Rectal smooth muscle tissue (tissue), 1 donor: ENCODE data around the gene NCOA1.

Source experiments
- H3K27ac ChIP-seq: one replicate; pipeline ENCODE4 v1.7.0; 2013; ENCODE audit warnings: low read depth, low read length, inconsistent platforms
- H3K27me3 ChIP-seq: one replicate; pipeline ENCODE4 v1.7.0; 2013; ENCODE audit warnings: low read length; ENCODE audit not compliant: control insufficient read depth, insufficient read depth
- H3K36me3 ChIP-seq: one replicate; pipeline ENCODE4 v1.7.0; 2013; ENCODE audit warnings: low read length; ENCODE audit not compliant: control insufficient read depth, insufficient read depth
- H3K4me1 ChIP-seq: one replicate; pipeline ENCODE4 v1.7.0; 2013; ENCODE audit warnings: low read length; ENCODE audit not compliant: control insufficient read depth, insufficient read depth
- H3K4me3 ChIP-seq: one replicate; pipeline ENCODE4 v1.7.0; 2013; ENCODE audit warnings: low read length
- H3K9ac ChIP-seq: one replicate; pipeline ENCODE4 v1.7.0; 2013; ENCODE audit warnings: low read length

The NCOA1 gene

GRCh38 chr2:24616616-24617015, 125.6 kb downstream of the NCOA1 start:
- no peak overlapping the region for H3K27ac ChIP-seq
- no peaks in the 10 kb centered on the region for H3K27me3 ChIP-seq
- H3K4me3 ChIP-seq, result no peak overlapping the region
- no peak overlapping the region for H3K9ac ChIP-seq
- no peaks in the 10 kb centered on the region for H3K4me1 ChIP-seq
- H3K36me3 ChIP-seq, result no peaks in the 10 kb centered on the region

GRCh38 chr2:24617424-24617823, 126.4 kb downstream of the NCOA1 start:
- Histone ChIP-seq H3K4me1 (no peaks in the 10 kb centered on the region), H3K9ac (no peak overlapping the region), H3K4me3 (no peak overlapping the region), H3K27ac (no peak overlapping the region), H3K27me3 (no peaks in the 10 kb centered on the region), H3K36me3 (no peaks in the 10 kb centered on the region)

GRCh38 chr2:24618144-24618543, 127.1 kb downstream of the NCOA1 start:
- no peak overlapping the region for H3K9ac ChIP-seq
- no peaks in the 10 kb centered on the region for H3K4me1 ChIP-seq
- H3K27ac ChIP-seq, result no peak overlapping the region
- no peaks in the 10 kb centered on the region for H3K27me3 ChIP-seq
- H3K36me3 ChIP-seq, result no peaks in the 10 kb centered on the region
- H3K4me3 ChIP-seq, result no peak overlapping the region

- H3K27ac ChIP-seq, result no peak overlapping the region
- H3K4me1 ChIP-seq, result no peaks in the 10 kb centered on the region
Observed at GRCh38 chr2:24618680-24619079, 127.6 kb downstream of the NCOA1 start.

GRCh38 chr2:24620936-24621335, 129.9 kb downstream of the NCOA1 start:
- Histone ChIP-seq H3K9ac (no peak overlapping the region), H3K36me3 (no peaks in the 10 kb centered on the region), H3K4me1 (no peaks in the 10 kb centered on the region), H3K4me3 (no peak overlapping the region), H3K27ac (no peak overlapping the region), H3K27me3 (no peaks in the 10 kb centered on the region)

More at GRCh38 chr2:24618680-24619079, 127.6 kb downstream of the NCOA1 start:
- no peak overlapping the region for H3K9ac ChIP-seq
- H3K36me3 ChIP-seq, result no peaks in the 10 kb centered on the region
- H3K27me3 ChIP-seq, result no peaks in the 10 kb centered on the region
- no peak overlapping the region for H3K4me3 ChIP-seq

GRCh38 chr2:24621779-24622538, 130.9 kb downstream of the NCOA1 start:
- no peak overlapping the region for H3K4me3 ChIP-seq
- H3K9ac ChIP-seq, result no peak overlapping the region
- H3K27me3 ChIP-seq, result no peaks in the 10 kb centered on the region
- no peak overlapping the region for H3K27ac ChIP-seq
- no peaks in the 10 kb centered on the region for H3K4me1 ChIP-seq
- H3K36me3 ChIP-seq, result no peaks in the 10 kb centered on the region

GRCh38 chr2:24623535-24623934, 132.5 kb downstream of the NCOA1 start:
- Histone ChIP-seq H3K27me3 (no peaks in the 10 kb centered on the region), H3K4me1 (no peaks in the 10 kb centered on the region), H3K36me3 (no peaks in the 10 kb centered on the region), H3K9ac (no peak overlapping the region), H3K27ac (no peak overlapping the region), H3K4me3 (no peak overlapping the region)

- Histone ChIP-seq H3K27me3 (no peaks in the 10 kb centered on the region), H3K9ac (no peak overlapping the region), H3K4me1 (no peaks in the 10 kb centered on the region), H3K36me3 (no peaks in the 10 kb centered on the region), H3K27ac (no peak overlapping the region), H3K4me3 (no peak overlapping the region)
Observed at GRCh38 chr2:24625728-24626127, 134.7 kb downstream of the NCOA1 start.

GRCh38 chr2:24626131-24626530, 135.1 kb downstream of the NCOA1 start:
- Histone ChIP-seq H3K9ac (no peak overlapping the region), H3K4me3 (no peak overlapping the region), H3K27ac (no peak overlapping the region), H3K27me3 (no peaks in the 10 kb centered on the region), H3K4me1 (no peaks in the 10 kb centered on the region), H3K36me3 (no peaks in the 10 kb centered on the region)

- H3K4me3 ChIP-seq, result no peak overlapping the region
- no peak overlapping the region for H3K9ac ChIP-seq
- H3K4me1 ChIP-seq, result no peaks in the 10 kb centered on the region
- H3K27ac ChIP-seq, result no peak overlapping the region
- no peaks in the 10 kb centered on the region for H3K27me3 ChIP-seq
- no peaks in the 10 kb centered on the region for H3K36me3 ChIP-seq
Observed at GRCh38 chr2:24628746-24629145, 137.7 kb downstream of the NCOA1 start.

- no peaks in the 10 kb centered on the region for H3K36me3 ChIP-seq
- H3K27me3 ChIP-seq, result no peaks in the 10 kb centered on the region
- no peak overlapping the region for H3K4me3 ChIP-seq
- no peak overlapping the region for H3K27ac ChIP-seq
- no peaks in the 10 kb centered on the region for H3K4me1 ChIP-seq
- H3K9ac ChIP-seq, result no peak overlapping the region
Observed at GRCh38 chr2:24632172-24632571, 141.1 kb downstream of the NCOA1 start.

GRCh38 chr2:24635181-24635580, 144.1 kb downstream of the NCOA1 start:
- Histone ChIP-seq H3K4me3 (no peak overlapping the region), H3K27me3 (no peaks in the 10 kb centered on the region), H3K9ac (no peak overlapping the region), H3K4me1 (no peaks in the 10 kb centered on the region), H3K27ac (no peak overlapping the region), H3K36me3 (no peaks in the 10 kb centered on the region)

GRCh38 chr2:24638568-24638967, 147.5 kb downstream of the NCOA1 start:
- Histone ChIP-seq H3K36me3 (no peaks in the 10 kb centered on the region), H3K27me3 (peaks cover 2% of the 10 kb centered on the region), H3K9ac (no peak overlapping the region), H3K4me3 (no peak overlapping the region), H3K27ac (no peak overlapping the region), H3K4me1 (no peaks in the 10 kb centered on the region)
